Upper lobe of left lung (tissue), 4 donors: ENCODE data around the gene CACNA2D1.

Experiments
- CTCF ChIP-seq, 6 experiments: fragments of 450-650 bp in 4 of 6; fragments of 200-600 bp in 2 of 6; sonication (generic) in 2 of 6; IDR thresholded peaks; one replicate each; pipeline ENCODE4 v1.5.1; 2016 to 2019; ENCODE audit warnings: antibody characterized with exemption in 6 of 6
- POLR2A ChIP-seq, 4 donors: fragments of 450-650 bp; IDR thresholded peaks; one replicate each; pipeline ENCODE4 v1.5.1; 2016 to 2017; ENCODE audit warnings: antibody characterized with exemption in 4 of 4, mild to moderate bottlenecking in 2 of 4

GRCh38 chr7:82035456-82035855 is 408.1 kb downstream of the CACNA2D1 start:
- TF ChIP-seq POLR2A (IDR thresholded peaks at IDR 0.05) (no peak), CTCF (IDR thresholded peaks at IDR 0.05) (no peak)
